ENCODE data around the gene SFTPA1. TPM values are rescaled to one million over a fixed set of nuclear protein-coding genes. Genes with fewer than 3 reads are reported as not detected.

SFTPA1 gene
- total and polyA plus RNA-seq, 2 of the 13 experiments (the other 11 are each of a cell fraction or from before 2014, with no cell fraction given): not detected

GRCh38 chr10:79601939-79602338 lies 8.8 kb upstream of the SFTPA1 start:
- FAIRE-seq (no peak), DNase-seq (ENCODE audit: low spot score) (no peak), ATAC-seq (no peak)
- Histone ChIP-seq H2AFZ (ENCODE audit: low read length) (no peak overlapping the region), H4K20me1 (ENCODE audit: insufficient read depth, low read length) (no peaks in the 10 kb centered on the region), H3K4me2 (ENCODE audit: low read depth, low read length) (no peak overlapping the region), H3K79me2 (ENCODE audit: insufficient read depth, low read length) (no peaks in the 10 kb centered on the region), H3K4me1 (ENCODE audit: insufficient read depth, low read length) (no peaks in the 10 kb centered on the region), H3K27me3 (ENCODE audit: control insufficient read depth in 1 of 2, insufficient read depth in 2 of 2, low read length in 2 of 2) (peaks cover 2 to 4% of the 10 kb centered on the region in 2 experiments; a peak in 1 of 5 replicates), H3K9me3 (ENCODE audit: low read length) (no peaks in the 10 kb centered on the region), H3K4me3 (replicated peaks in 1 of 3; ENCODE audit: insufficient read depth in 1 of 3, low read depth in 2 of 3, low read length in 3 of 3) (no peak overlapping the region), H3K36me3 (replicated peaks in 1 of 2; ENCODE audit: control insufficient read depth in 1 of 2, insufficient read depth in 2 of 2, low read length in 2 of 2) (no peaks in the 10 kb centered on the region), H3K9ac (ENCODE audit: insufficient read depth, low read depth, low read length) (no peak overlapping the region), H3K27ac (ENCODE audit: extremely low read length, insufficient read depth, low read length) (no peak overlapping the region)
- in situ Hi-C loops (cut with HindIII; ENCODE audit: extremely low pct_ligation_motif_present, low pct_unique_long_range_greater_than_20kb): no loop called here
- BruUV-seq (replicated peaks): no TSS peak
- 0% methylated on average over 1 of the region's 1 CpG for WGBS (ENCODE audit: low lambda C conversion rate)
- CTCF ChIA-PET (ENCODE audit: low intra/inter-chr PET ratio, low total read pairs): no interaction called here
- TF ChIP-seq ZIK1 (CRISPR knock-in tag; IDR thresholded peaks at IDR 0.05; ENCODE audit: borderline replicate concordance, low read depth) (no peak), ZNF782 (CRISPR knock-in tag; IDR thresholded peaks at IDR 0.05; ENCODE audit: borderline replicate concordance) (no peak), PHF20 (CRISPR knock-in tag; IDR thresholded peaks at IDR 0.05) (no peak), CREBL2 (CRISPR knock-in tag; IDR thresholded peaks at IDR 0.05; ENCODE audit: borderline replicate concordance) (no peak), ZNF383 (CRISPR knock-in tag; IDR thresholded peaks at IDR 0.05; ENCODE audit: borderline replicate concordance) (no peak), ZC3H4 (CRISPR knock-in tag; IDR thresholded peaks at IDR 0.05; ENCODE audit: borderline replicate concordance) (no peak), SKI (IDR thresholded peaks at IDR 0.05; ENCODE audit: partially characterized antibody) (no peak), KAT7 (CRISPR knock-in tag; IDR thresholded peaks at IDR 0.05; ENCODE audit: borderline replicate concordance) (no peak), FIP1L1 (IDR thresholded peaks at IDR 0.05; ENCODE audit: borderline replicate concordance, insufficient read depth, low read depth, low read length) (no peak), ZFP1 (CRISPR knock-in tag; IDR thresholded peaks at IDR 0.05) (no peak), ZNF230 (CRISPR knock-in tag; IDR thresholded peaks at IDR 0.05) (no peak), ZNF124 (CRISPR knock-in tag; IDR thresholded peaks at IDR 0.05) (no peak), E2F2 (CRISPR knock-in tag; IDR thresholded peaks at IDR 0.05; ENCODE audit: borderline replicate concordance) (no peak), RFX1 (IDR thresholded peaks at IDR 0.05) (no peak), CHD2 (IDR thresholded peaks at IDR 0.05; ENCODE audit: low read depth, low read length) (no peak)
- TF ChIP-seq, protein P1, sequence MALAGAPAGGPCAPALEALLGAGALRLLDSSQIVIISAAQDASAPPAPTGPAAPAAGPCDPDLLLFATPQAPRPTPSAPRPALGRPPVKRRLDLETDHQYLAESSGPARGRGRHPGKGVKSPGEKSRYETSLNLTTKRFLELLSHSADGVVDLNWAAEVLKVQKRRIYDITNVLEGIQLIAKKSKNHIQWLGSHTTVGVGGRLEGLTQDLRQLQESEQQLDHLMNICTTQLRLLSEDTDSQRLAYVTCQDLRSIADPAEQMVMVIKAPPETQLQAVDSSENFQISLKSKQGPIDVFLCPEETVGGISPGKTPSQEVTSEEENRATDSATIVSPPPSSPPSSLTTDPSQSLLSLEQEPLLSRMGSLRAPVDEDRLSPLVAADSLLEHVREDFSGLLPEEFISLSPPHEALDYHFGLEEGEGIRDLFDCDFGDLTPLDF (CRISPR knock-in tag; IDR thresholded peaks at IDR 0.05): no peak
- TF ChIP-seq, protein P2, sequence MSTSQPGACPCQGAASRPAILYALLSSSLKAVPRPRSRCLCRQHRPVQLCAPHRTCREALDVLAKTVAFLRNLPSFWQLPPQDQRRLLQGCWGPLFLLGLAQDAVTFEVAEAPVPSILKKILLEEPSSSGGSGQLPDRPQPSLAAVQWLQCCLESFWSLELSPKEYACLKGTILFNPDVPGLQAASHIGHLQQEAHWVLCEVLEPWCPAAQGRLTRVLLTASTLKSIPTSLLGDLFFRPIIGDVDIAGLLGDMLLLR (CRISPR knock-in tag; IDR thresholded peaks at IDR 0.05): no peak
- TF ChIP-seq, protein P3, sequence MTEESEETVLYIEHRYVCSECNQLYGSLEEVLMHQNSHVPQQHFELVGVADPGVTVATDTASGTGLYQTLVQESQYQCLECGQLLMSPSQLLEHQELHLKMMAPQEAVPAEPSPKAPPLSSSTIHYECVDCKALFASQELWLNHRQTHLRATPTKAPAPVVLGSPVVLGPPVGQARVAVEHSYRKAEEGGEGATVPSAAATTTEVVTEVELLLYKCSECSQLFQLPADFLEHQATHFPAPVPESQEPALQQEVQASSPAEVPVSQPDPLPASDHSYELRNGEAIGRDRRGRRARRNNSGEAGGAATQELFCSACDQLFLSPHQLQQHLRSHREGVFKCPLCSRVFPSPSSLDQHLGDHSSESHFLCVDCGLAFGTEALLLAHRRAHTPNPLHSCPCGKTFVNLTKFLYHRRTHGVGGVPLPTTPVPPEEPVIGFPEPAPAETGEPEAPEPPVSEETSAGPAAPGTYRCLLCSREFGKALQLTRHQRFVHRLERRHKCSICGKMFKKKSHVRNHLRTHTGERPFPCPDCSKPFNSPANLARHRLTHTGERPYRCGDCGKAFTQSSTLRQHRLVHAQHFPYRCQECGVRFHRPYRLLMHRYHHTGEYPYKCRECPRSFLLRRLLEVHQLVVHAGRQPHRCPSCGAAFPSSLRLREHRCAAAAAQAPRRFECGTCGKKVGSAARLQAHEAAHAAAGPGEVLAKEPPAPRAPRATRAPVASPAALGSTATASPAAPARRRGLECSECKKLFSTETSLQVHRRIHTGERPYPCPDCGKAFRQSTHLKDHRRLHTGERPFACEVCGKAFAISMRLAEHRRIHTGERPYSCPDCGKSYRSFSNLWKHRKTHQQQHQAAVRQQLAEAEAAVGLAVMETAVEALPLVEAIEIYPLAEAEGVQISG (CRISPR knock-in tag; IDR thresholded peaks at IDR 0.05): no peak
- intact Hi-C loops (cut with micrococcal nuclease; ENCODE audit: unreplicated experiment): no loop called here
- POLR2A ChIA-PET: no interaction called here
